Gastroesophageal sphincter (tissue), 4 donors: ENCODE data around the gene GBX1. TPM values are rescaled to one million over a fixed set of nuclear protein-coding genes. Genes with fewer than 3 reads are reported as not detected.

Experiments used
- ATAC-seq: fragments of 150-250 bp; one replicate; pipeline ENCODE4 v1.9.1; 2016; ENCODE audit warnings: mild to moderate bottlenecking, moderate library complexity
- H3K27ac ChIP-seq, 4 donors: fragments of 200-600 bp; sonication (generic) in 3 of 4; 1 replicate in 3 of 4; 2 replicates in 1 of 4; pipeline ENCODE4 v1.5.1; 2016 to 2019
- H3K27me3 ChIP-seq: fragments of 200-600 bp; sonication (generic); one replicate; pipeline ENCODE4 v1.5.1; 2019
- H3K36me3 ChIP-seq, 2 donors: fragments of 200-600 bp; sonication (generic); one replicate each; pipeline ENCODE4 v1.5.1; 2019; ENCODE audit warnings: control low read depth in 1 of 2
- H3K4me1 ChIP-seq, 3 donors: fragments of 200-600 bp; sonication (generic); 1 replicate in 2 of 3; 2 replicates in 1 of 3; pipeline ENCODE4 v1.5.1; 2016 to 2019; ENCODE audit warnings: control low read depth in 2 of 3
- H3K4me3 ChIP-seq, 2 donors: fragments of 200-600 bp; sonication (generic); one replicate each; pipeline ENCODE4 v1.5.1; 2019; ENCODE audit warnings: mild to moderate bottlenecking in 1 of 2, moderate library complexity in 1 of 2
- H3K9me3 ChIP-seq, 3 donors: fragments of 200-600 bp; sonication (generic); one replicate each; pipeline ENCODE4 v1.5.1; 2017 to 2019; ENCODE audit warnings: control low read depth in 2 of 3
- CTCF ChIP-seq, 4 experiments: fragments of 200-600 bp in 2 of 4; fragments of 450-650 bp in 2 of 4; sonication (generic) in 1 of 4; IDR thresholded peaks; one replicate each; pipeline ENCODE4 v1.5.1; 2017 to 2019; ENCODE audit warnings: antibody characterized with exemption in 4 of 4, mild to moderate bottlenecking in 2 of 4, moderate library complexity in 2 of 4
- EP300 ChIP-seq: sonication (generic); formaldehyde crosslinking; IDR thresholded peaks from one replicate; pipeline ENCODE4 v1.6.1; 2017; ENCODE audit warnings: antibody characterized with exemption, mild to moderate bottlenecking
- POLR2A ChIP-seq, 2 donors: fragments of 450-650 bp; IDR thresholded peaks; one replicate each; pipeline ENCODE4 v1.6.1; 2017; ENCODE audit warnings: antibody characterized with exemption in 2 of 2, mild to moderate bottlenecking in 2 of 2, moderate library complexity in 1 of 2
- POLR2AphosphoS5 ChIP-seq: sonication (generic); formaldehyde crosslinking; IDR thresholded peaks from one replicate; pipeline ENCODE4 v1.6.1; 2017; ENCODE audit warnings: antibody characterized with exemption
- whole genome bisulfite sequencing, 2 donors: methylation state at CpG; one replicate each; pipeline ENCODE4 v1.1.5; 2018; ENCODE audit warnings: low coverage in 1 of 2; 5-methylcytosine and 5-hydroxymethylcytosine counted together
- total RNA-seq, 4 donors: library from RNA; depleted of rRNA; stranded (reverse); fragments of >200 nt; gene quantifications; one replicate each; pipeline ENCODE4 v1.1.0, GENCODE V29; 2016

Gene GBX1
- total RNA-seq, 4 donors from 2014 or later, result not detected

GRCh38 chr7:151129117-151129959 lies 38.2 kb downstream of the GBX1 start:
- ATAC-seq, result no peak
- WGBS, 2 donors, result 61 to 95% methylated on average over 4 to 6 of the region's 28 CpGs
- no peak overlapping the region for H3K4me3 ChIP-seq
- H3K27ac ChIP-seq, result no peak overlapping the region
- no peaks in the 10 kb centered on the region for H3K9me3 ChIP-seq
- no peaks in the 10 kb centered on the region for H3K27me3 ChIP-seq
- peaks cover 0 to 29% (median 5%) of the 10 kb centered on the region in 3 donors for H3K4me1 ChIP-seq
- TF ChIP-seq EP300 (no peak), CTCF (IDR thresholded peaks at IDR 0.05) (no peak), POLR2A (IDR thresholded peaks at IDR 0.05) (no peak), POLR2AphosphoS5 (no peak)
- peaks cover 0 to 88% of the 10 kb centered on the region in 2 donors for H3K36me3 ChIP-seq

GRCh38 chr7:151128716-151129115 lies 38.8 kb downstream of the GBX1 start:
- no peak for ATAC-seq
- no peaks in the 10 kb centered on the region for H3K9me3 ChIP-seq
- peaks cover 0 to 86% of the 10 kb centered on the region in 2 donors for H3K36me3 ChIP-seq
- 90 to 94% methylated on average over 2 of the region's 8 CpGs for WGBS, 2 donors
- TF ChIP-seq POLR2AphosphoS5, result no peak
- no peak for TF ChIP-seq POLR2A (IDR thresholded peaks at IDR 0.05)
- H3K4me3 ChIP-seq, result no peak overlapping the region
- H3K4me1 ChIP-seq, result peaks cover 0 to 35% (median 5%) of the 10 kb centered on the region in 3 donors
- no peaks in the 10 kb centered on the region for H3K27me3 ChIP-seq
- no peak overlapping the region for H3K27ac ChIP-seq

DNA sequence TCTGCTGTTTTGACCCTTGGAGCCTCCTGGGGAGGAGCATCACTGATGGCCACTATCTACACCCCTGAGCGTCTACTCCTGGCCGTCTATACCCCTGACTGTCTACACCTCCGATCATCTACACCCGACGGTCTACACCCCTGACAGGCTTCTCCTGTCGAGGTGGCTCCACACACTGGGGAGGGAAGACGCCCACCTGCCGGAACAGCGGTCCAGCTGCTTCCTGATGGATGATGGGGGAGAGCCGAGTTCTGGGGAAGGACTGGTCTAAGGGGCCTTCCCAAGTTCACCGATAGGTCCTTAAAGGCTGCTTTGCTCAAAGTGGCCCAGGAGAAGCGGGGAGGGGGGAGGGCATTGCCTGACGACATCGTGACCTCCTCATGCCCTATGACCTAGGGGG lies 39.4 kb downstream of the GBX1 start:
- Histone ChIP-seq H3K36me3 (peaks cover 0 to 86% of the 10 kb centered on the region in 2 donors), H3K9me3 (no peaks in the 10 kb centered on the region), H3K27me3 (no peaks in the 10 kb centered on the region), H3K27ac (no peak overlapping the region), H3K4me3 (no peak overlapping the region), H3K4me1 (peaks cover 0 to 36% (median 5%) of the 10 kb centered on the region in 3 donors)
- no peak for ATAC-seq
- TF ChIP-seq CTCF (IDR thresholded peaks at IDR 0.05) (no peak), POLR2A (IDR thresholded peaks at IDR 0.05) (no peak), POLR2AphosphoS5 (no peak), EP300 (no peak)
- WGBS, 2 donors, result 78% methylated on average over 1 of the region's 14 CpGs; no CpG with 5 or more reads in 1 of the 2 donors

DNA sequence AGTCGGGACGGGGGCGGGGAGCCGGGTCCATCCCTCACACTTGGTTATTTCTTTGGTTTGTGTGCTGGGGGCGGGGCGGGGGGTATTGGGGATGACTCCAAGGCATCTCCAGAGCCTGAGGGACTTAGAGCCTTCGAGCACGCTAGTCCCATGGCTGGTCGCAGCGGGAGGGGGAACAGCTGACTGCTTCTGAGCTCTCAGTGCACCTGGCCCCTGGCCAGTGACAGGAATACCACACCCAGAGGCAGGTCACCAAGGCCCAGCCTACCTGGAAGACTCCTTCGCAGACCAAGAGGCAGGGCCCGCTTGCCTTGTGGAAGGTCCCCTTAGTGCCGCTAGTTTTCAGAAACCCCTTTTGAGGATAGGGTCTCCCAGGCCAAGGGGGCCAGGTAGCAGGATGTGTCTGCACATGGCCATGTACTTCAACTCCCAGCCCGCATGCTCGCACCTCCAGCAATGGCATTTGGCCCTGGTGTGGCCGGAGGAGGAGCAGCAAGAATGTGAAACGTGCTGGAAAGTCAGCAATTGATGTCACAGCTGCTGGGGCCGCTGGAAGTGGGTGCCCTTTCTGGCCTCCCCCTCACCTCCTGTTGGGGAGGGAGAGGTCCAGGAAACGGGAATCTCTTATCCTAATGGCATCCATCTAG lies 40.9 kb downstream of the GBX1 start:
- 65% methylated on average over 5 of the region's 19 CpGs; no CpG with 5 or more reads in 1 of the 2 donors for WGBS, 2 donors
- Histone ChIP-seq H3K36me3 (peaks cover 0 to 86% of the 10 kb centered on the region in 2 donors), H3K4me3 (peak overlapping the region in 1 of 2 donors; percentile 51), H3K4me1 (peaks cover 0 to 32% (median 5%) of the 10 kb centered on the region in 3 donors), H3K27ac (no peak overlapping the region), H3K27me3 (no peaks in the 10 kb centered on the region), H3K9me3 (no peaks in the 10 kb centered on the region)
- no peak for ATAC-seq
- TF ChIP-seq POLR2A (IDR thresholded peaks at IDR 0.05) (no peak), CTCF (IDR thresholded peaks at IDR 0.05) (no peak), POLR2AphosphoS5 (no peak), EP300 (no peak)

DNA sequence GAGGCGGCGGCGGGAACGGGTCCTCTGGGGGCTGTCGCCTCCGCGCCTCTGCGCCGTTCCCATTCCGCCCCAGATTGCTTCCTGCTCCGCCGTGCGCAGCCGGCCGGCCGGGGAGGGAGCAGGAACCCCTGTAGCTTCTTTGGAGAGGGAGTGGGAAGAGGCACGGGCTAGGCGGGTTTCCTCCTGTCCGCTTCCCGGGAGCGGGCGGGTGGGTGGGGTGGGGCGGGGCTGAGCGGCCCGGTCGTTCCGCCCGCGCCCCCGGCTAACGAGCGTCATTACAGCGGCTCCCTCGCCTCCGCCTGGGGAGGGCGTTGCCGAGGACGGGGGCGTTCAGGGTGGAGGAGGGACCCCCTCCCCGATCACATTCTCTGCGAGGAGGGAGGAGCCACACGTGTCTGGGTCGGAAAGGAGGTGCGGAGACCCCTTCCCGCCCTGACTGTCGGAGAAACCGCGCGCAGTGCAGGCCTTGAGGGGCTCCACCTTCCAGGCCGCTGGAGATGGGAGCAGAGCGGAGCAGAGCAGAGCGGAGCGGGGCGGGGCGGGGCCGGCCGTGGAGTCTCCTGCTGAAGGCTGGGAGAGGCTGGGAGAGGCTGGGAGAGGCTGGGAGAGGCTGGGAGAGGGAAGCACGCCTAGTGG lies 41.5 kb downstream of the GBX1 start:
- Histone ChIP-seq H3K27ac (peak overlapping the region in 1 of 4 donors; percentile 34), H3K4me1 (peaks cover 0 to 28% (median 5%) of the 10 kb centered on the region in 3 donors), H3K4me3 (peak overlapping the region; percentile 13 to 51), H3K27me3 (no peaks in the 10 kb centered on the region), H3K36me3 (peaks cover 0 to 86% of the 10 kb centered on the region in 2 donors), H3K9me3 (no peaks in the 10 kb centered on the region)
- whole genome bisulfite sequencing, 2 donors, result 86% methylated on average over 1 of the region's 58 CpGs; no CpG with 5 or more reads in 1 of the 2 donors
- peak; percentile 10 for ATAC-seq
- TF ChIP-seq CTCF (IDR thresholded peaks at IDR 0.05), result no peak
- no peak for TF ChIP-seq POLR2A (IDR thresholded peaks at IDR 0.05)
- TF ChIP-seq EP300, result no peak
- TF ChIP-seq POLR2AphosphoS5, result no peak
